GM18951 (cell line): ENCODE data around the gene TRPC4AP.

Source experiments
- POLR2A ChIP-seq: IDR thresholded peaks from 4 replicates; pipeline ENCODE4 v1.6.1; 2011; ENCODE audit warnings: mild to moderate bottlenecking; ENCODE audit not compliant: insufficient read length, insufficient read depth; ENCODE audit errors: extremely low read depth
- in situ Hi-C: fragments of 300-500 bp; cut with MboI; formaldehyde crosslinking; loops from one replicate; pipeline ENCODE4 v1.12.0; 2022; ENCODE audit warnings: low sequenced_read_pairs, mixed read lengths, inconsistent platforms; ENCODE audit not compliant: unreplicated experiment

The TRPC4AP gene

DNA sequence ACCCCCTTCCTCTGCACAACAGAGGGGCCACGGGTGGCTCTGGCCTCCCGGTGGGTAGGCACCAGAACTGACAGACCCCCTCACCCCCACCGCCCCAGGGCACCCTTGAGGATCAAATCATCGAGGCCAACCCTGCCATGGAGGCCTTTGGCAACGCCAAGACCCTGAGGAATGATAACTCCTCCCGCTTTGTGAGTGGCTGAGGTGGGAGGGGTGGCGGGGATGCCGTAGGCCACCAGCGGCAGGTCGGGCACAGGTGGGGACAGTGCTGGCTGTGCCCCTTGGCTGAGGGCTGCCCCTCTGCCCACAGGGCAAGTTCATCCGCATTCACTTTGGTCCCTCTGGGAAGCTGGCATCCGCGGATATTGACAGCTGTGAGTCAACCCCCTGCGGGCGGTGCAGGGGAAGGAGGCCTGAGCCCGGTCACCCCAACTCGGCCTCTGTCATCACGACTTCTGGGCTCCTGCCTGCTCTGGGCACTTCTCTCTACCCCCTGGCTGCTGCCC is 107.8 kb downstream of the TRPC4AP start:
- in situ Hi-C loops = no loop called here

DNA sequence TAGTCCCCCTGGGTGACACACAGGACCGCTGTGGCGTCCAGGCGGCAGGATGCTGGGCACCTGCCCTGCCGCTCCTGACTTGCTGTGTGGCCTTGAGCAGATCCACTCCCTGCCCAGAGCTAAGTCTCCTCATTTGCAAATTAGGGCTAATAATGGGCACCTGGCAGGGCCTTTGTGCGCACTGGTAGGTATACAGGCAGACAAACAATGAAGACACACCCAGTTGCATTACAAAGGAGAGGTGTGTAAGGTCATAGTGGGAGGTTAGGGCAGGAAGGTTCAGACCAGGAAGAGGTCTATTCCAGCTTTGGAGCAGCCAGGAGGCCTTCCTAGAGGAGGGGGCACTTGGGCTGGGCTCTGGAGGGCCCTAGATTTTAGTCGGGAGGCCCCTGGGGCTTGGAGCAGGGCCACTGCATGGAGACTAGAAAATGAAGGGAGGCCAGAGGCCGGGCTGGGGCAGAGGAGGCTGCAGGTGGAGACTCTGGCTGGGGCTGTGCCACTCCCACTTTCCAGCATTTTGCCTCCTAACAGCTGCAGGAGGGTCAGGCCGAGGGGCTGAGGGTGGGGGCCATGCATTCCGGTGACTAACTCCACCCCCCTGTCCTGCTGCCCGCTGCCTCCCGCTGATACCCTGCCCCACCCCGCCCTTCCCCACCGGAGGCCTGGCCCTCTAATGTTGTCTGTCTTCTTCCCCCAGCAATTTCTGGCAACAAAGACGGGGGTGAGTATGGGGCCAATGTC is 108.4 kb downstream of the TRPC4AP start:
- in situ Hi-C loops = no loop called here

More for the DNA sequence above, 107.8 kb downstream of the TRPC4AP start:
- TF ChIP-seq POLR2A = no peak

DNA sequence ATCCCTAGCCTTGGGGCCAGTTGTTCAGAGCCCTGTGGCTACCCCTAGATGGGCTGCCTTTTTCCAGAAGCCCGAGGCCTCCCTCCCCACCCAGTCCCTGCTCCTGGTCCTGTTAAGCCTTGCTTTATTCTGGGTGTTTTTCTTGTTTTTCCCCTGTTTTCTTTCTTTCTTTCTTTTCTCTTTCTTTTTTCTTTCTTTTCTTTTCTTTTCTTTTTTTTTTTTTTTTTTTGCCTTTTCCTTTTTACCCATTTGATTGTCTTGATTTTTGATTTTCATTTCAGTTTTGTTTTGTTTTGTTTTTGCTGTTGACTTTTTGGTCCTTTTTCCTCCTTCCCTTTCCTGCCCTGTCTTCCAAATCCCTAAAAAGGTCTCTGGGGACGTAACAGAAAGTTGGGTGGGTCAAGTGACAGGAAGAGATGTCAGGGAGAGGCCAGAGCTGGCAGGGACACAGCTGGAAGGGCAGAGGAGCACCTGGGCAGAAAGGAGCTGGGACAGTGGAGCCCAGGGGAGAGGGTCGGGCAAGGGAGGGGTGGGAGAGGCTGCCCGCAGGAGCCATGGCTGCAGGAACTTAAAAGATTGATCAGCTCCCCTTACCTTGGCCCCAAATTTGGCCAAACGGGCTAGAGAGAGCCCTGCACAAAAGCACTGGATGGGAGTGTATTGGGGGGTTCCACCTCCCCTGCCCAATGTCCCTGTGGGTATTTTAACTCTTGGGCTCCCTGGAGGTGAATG is 109.4 kb downstream of the TRPC4AP start:
- in situ Hi-C loops = no loop called here
- TF ChIP-seq POLR2A = no peak

More for the DNA sequence above, 108.4 kb downstream of the TRPC4AP start:
- TF ChIP-seq POLR2A = no peak

DNA sequence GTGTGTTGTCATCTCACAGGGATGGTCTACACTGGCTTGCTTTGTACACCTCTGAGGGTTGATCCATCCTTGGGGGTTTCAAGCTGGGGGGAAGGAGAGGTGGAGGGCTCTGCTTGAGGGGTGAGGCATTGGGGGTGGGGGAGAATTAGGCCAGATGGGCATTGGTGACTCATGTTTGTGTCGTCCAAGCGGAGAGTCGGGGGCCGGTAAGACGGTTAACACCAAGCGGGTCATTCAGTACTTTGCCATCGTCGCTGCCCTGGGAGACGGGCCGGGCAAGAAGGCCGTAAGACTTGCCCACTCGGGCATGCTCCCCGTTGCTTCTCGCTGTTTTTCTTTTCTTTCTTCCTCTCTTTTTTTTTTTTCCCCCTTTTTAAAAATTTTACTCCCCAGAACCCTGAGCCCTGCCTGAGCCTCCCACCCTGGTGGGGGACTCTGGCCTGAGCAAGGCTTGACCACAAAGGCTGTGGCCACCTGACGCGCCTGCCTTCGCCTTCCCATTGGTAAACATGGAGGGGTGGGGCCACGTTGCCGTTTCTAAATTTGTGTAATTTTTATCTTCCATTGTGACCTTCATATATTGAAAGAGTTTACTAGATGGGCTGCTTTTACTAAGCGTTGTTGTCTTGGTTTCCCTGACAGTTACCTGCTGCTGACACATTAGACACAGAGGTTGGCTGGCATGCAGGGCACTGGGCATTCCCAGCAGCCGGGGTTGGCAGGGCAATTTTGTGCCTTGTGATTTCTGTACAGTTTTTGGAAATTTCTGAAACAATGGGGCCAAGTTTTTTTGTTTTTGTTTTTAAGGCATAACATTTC is 110.1 kb downstream of the TRPC4AP start:
- in situ Hi-C loops = no loop called here
- no peak for TF ChIP-seq POLR2A

DNA sequence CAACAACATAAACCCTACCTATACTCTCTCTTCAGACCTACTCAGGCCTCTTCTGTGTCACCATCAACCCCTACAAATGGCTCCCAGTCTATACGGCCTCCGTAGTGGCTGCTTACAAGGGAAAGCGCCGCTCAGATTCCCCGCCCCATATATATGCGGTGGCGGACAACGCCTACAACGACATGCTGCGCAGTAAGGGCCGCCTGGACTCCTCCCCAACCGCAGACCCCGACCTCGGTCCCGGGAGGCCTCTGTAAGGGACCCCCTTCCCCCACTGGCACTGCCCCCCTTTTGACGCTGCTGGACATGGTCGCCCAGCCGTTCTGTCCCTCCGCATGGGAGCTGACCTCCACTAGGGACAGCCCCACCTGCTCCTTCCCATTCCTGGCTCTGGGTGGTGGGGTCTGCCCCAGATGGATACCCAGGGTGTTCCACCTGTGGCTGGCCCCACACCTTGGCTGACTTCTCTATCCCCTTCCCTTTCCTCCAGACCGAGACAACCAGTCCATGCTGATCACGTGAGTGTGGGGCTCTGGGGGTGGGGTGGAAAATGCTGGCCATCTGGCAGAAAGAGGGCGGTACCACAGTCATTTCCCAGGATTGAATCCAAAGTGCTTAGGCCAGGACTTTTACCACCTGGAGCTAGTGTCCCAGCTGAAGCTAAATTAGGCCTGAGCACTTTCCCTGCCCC is 111.9 kb downstream of the TRPC4AP start:
- in situ Hi-C loops = no loop called here
- no peak for TF ChIP-seq POLR2A

DNA sequence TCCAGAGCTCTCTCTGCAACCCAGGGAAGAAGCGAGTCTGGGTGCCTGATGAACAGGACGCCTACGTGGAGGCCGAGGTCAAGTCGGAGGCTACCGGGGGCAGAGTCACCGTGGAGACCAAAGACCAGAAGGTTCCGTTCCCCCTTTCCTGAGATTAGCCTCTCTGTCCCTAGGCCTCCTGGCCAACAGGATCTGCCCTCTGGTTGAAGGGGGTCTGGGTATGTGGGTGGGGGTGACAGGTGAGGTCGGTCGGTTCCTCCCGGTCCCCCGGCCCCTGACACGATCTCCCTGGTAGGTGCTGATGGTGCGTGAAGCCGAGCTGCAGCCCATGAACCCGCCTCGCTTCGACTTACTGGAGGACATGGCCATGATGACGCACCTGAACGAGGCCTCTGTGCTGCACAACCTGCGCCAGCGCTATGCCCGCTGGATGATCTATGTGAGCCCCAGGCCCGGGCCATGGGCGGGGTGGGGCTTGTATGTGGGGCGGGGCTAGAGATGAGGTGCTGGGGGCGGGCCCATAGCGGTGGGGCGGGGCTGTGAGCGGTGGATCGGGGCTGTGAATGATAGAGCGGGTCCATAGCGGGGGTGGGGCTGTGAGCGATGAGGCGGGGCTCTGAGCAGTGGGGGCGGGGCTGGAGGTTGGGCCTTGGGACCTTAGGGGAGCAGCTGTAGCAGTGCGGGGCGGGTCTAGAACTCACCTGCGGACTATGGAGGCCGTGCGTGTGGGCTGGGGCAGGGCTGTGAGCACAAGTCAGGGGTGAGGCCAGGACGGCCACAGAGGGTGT is 113.0 kb downstream of the TRPC4AP start:
- in situ Hi-C loops = no loop called here
- no peak for TF ChIP-seq POLR2A

DNA sequence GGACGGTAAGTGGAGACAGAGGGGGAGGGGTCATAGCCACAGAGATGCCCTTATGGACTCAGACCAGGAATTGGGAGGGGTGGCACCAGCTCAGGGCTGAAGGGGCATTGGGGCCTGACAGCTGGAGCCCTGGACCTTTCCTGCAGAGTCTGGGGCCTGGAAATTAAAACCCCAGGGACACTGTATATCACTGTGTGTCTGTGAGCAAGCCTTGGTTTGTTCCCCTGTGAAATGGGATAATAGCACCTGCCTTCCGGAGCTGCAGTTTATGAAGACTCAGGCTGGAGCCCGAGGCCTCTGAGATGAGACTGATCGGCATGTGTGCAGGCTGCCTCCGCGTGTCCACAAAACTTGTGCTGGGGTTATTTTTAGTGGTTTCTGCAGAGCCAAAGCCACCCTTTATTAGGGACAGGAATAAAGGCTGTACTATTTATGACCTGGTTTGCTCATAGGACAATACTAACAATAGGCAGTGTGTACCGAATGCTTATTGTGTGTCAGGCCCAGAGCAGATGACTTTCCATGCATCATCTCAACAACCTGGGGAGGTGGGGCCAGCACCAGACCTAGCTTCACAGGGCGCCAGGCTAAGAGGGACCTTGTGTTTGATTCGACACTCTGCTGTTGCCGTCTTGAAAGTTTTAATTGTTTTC is 114.4 kb downstream of the TRPC4AP start:
- no peak for TF ChIP-seq POLR2A
- in situ Hi-C loops = no loop called here

DNA sequence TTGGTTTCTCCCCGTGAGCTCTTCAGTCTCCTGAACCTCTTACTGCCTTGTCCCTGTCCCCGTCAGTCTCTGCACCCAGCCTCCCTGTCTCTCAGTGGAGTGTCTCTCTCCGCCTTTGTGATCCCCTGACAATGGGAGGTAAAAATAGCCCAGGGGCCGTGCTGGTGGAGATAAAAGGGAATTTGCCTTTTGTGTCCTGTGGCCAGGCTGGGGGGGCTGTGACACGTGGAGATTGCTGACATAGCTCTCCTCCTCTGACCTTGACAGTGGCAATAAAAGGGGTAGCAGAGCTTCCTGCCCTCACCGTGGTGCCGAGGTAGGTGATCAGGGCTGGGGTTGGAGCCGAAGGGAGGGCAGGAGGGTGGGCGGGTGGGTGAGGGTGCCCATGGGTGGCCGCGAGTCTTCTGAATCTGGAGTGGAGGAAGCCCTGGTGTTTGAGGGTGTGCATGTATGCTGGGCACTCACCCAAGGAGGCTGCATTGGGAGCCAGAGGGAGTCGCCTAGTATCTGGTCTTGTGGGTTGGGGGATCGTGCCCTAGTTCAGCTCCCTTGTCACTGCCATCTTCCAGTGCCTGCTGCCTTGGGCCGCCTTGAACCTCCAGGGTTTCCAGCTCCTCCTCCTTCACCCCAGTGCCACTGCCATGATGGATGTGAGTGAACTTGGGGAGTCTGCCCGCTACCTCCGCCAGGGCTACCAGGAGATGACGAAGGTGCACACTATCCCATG is 115.1 kb downstream of the TRPC4AP start:
- no peak for TF ChIP-seq POLR2A
- in situ Hi-C loops = no loop called here

DNA sequence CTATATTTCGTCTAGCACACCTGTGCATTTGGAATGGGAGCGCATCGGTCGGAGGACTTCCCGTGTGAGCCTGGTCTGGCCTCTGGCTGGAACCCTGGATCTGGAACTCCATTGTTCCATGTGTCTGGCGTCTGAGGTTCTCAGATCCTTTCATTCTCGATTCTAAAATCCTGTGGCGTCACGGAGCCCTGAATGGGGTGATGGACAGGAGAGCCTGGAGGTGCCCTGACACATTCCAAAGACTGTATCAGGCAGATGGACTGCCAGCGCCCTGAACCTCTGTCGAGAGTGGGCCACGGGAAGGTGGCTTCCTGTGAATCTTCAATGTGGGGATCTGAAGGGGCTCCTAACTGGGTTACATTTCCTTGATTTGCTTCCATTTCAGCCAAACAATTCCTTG is 116.3 kb downstream of the TRPC4AP start:
- TF ChIP-seq POLR2A = no peak
- in situ Hi-C loops = no loop called here

DNA sequence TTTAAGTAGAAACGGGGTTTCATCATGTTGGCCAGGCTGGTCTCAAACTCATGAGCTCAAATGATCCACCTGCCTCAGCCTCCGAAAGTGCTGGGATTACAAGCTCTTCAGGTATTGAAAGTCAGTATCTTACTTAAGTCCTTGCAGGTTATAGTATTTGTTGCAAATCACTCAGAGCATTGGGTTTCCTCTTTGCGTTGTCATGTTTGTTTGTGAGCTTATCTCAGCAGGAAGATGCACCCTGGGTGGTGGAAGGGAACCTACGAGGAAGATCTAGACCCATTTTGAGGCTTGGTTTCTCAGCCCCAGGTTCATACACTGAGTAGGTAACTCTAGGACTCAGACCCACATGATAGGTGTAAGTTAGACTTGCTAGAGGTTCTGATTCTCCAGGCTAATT is 118.4 kb downstream of the TRPC4AP start:
- no peak for TF ChIP-seq POLR2A
- in situ Hi-C loops = no loop called here
